CD4-positive, alpha-beta T cell treated with Interleukin-6 for 4 hours (primary cell): ENCODE measurements around the gene OR5T3.
"Not testable (repeated sequence)": the region's sequence is repeated elsewhere in the genome, so short reads cannot be mapped to it uniquely, and the experiment has no call there.

Experiments
- DNase-seq: peaks from one replicate; pipeline ENCODE4 v3.0.0-alpha.2; 2020; ENCODE audit warnings: mixed read lengths

OR5T3 gene

GRCh38 chr11:56251954-56252353 is at the start of gene OR5T3:
TSS of gene OR5T3 (plus strand) at chr11:56252254. CDS start at chr11:56252254, 0 bp downstream.
- DNase-seq = no peak

GRCh38 chr11:56207790-56208189 is 44.3 kb upstream of the OR5T3 start:
- no peak for DNase-seq

DNA sequence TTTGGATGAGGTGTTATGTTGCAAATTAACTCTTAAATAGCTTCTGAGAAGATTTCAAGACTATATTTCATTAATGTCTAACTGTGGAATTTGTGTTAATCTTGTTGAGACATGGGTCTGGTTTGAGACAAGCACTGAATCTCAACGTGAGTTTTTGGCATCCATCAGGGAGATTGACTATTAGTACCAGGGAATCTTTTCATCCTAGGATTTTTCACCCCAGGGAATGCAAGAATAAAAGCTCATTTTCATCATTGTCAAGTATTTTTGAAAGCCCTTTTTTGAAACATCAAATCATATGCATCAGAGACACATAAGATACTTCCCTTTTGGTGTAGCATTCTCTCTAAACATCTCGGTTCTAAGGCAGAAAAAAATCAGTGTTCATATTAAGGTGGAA is 37.5 kb upstream of the OR5T3 start:
- DNase-seq = no peak

DNA sequence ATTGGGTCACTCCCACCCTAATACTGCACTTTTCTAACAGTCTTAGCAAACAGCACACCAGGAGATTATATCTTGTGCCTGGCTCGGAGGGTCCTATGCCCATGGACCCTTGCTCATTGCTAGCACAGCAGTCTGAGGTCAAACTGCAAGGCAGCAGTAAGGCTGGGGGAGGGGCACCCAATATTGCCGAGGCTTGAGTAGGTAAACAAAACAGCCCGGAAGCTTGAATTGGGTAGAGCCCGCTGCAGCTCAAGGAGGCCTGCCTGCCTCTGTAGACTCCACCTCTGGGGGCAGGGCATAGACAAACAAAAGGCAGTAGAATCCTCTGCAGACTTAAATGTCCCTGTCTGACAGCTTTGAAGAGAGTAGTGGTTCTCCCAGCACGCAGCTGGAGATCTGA is 32.3 kb upstream of the OR5T3 start:
- not testable (repeated sequence) for DNase-seq

GRCh38 chr11:56234155-56234554 is 17.9 kb upstream of the OR5T3 start, which contains the start of gene OR5T2:
TSS of gene OR5T2 (minus strand) at chr11:56234255. CDS start at chr11:56233062, 1,193 bp downstream.
- DNase-seq = no peak

GRCh38 chr11:56271092-56271491 is 19.0 kb downstream of the OR5T3 start:
- no peak for DNase-seq

DNA sequence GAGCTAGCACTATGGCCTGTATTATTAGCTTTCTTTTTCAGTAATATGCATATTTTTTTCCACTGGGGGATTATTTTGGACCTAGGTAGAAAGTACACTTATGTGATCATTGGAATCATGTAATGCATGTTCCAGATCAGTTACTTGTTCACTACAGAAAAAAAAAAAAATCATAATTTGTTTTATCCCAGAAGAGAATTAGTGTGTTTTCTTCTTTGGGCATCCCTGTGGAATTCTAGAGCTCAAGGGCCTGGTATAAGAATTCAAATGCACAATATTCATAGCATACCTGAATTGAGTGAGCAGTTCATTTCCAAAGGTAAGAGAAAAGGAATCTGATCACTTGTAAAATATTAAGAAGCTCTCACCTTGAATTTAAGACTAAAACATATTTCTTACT is 21.8 kb downstream of the OR5T3 start, which contains the start of gene OR5T1:
Gene OR5T1 (plus strand): TSS at position 301 of the 400 bp plus-strand sequence. CDS start 1,485 bp downstream, outside the sequence.
- DNase-seq = no peak

- DNase-seq = no peak
Measured at GRCh38 chr11:56292154-56292553, 40.1 kb downstream of the OR5T3 start, which contains the start of gene OR8H1. TSS of gene OR8H1 (minus strand) at chr11:56292254. CDS start at chr11:56291062, 1,192 bp downstream.

GRCh38 chr11:56296898-56297297 is 44.8 kb downstream of the OR5T3 start:
- DNase-seq = no peak
